Neural crest cell (in vitro differentiated cells): ENCODE results near the gene AARS1. TPM values are rescaled to one million over a fixed set of nuclear protein-coding genes. Genes with fewer than 3 reads are reported as not detected.
"Not testable (repeated sequence)": the region's sequence is repeated elsewhere in the genome, so short reads cannot be mapped to it uniquely, and the experiment has no call there.

ENCODE experiments used
- DNase-seq: peaks from one replicate; pipeline ENCODE4 v3.0.0; 2021; ENCODE audit warnings: low read depth, mixed read lengths, low spot score
- H3K27ac Mint-ChIP-seq: one replicate; pipeline ENCODE4 v1.8.0; 2021; ENCODE audit warnings: mild to moderate bottlenecking, mixed read lengths; ENCODE audit not compliant: unreplicated experiment
- H3K27me3 Mint-ChIP-seq: 2 replicates; pipeline ENCODE4 v1.8.0; 2021; ENCODE audit warnings: low read depth, mild to moderate bottlenecking, mixed read lengths
- H3K36me3 Mint-ChIP-seq: 2 replicates; pipeline ENCODE4 v1.8.0; 2021; ENCODE audit warnings: low read depth, mild to moderate bottlenecking, mixed read lengths
- H3K4me1 Mint-ChIP-seq: 2 replicates; pipeline ENCODE4 v1.8.0; 2021; ENCODE audit warnings: mixed read lengths
- H3K4me3 Mint-ChIP-seq: one replicate; pipeline ENCODE4 v1.8.0; 2021; ENCODE audit warnings: mild to moderate bottlenecking, mixed read lengths
- H3K9me3 Mint-ChIP-seq: 2 replicates; pipeline ENCODE4 v1.8.0; 2021; ENCODE audit warnings: mixed read lengths
- CTCF ChIP-seq: fragments of 200-600 bp; sonication (generic); conservative IDR thresholded peaks from 2 replicates; pipeline ENCODE4 v1.5.0; 2021; ENCODE audit warnings: antibody characterized with exemption, mild to moderate bottlenecking
- total RNA-seq: library from RNA; stranded (reverse); gene quantifications from 2 replicates; pipeline ENCODE4 v1.2.1, GENCODE V29; 2021

AARS1 gene
- total RNA-seq, 1 donor from 2014 or later, result 128 TPM

GRCh38 chr16:70324998-70325747, 35.9 kb upstream of the AARS1 start:
- H3K9me3 Mint-ChIP-seq, result no peaks in the 10 kb centered on the region
- no peak overlapping the region for H3K4me3 Mint-ChIP-seq
- no peak overlapping the region for H3K27ac Mint-ChIP-seq

GRCh38 chr16:70320121-70320520, 30.8 kb upstream of the AARS1 start:
- Mint-ChIP-seq H3K36me3 (no peaks in the 10 kb centered on the region), H3K27me3 (no peaks in the 10 kb centered on the region), H3K4me1 (no peaks in the 10 kb centered on the region), H3K4me3 (no peak overlapping the region), H3K9me3 (no peaks in the 10 kb centered on the region), H3K27ac (no peak overlapping the region)
- no peak for TF ChIP-seq CTCF
- no peak for DNase-seq

More at GRCh38 chr16:70324998-70325747, 35.9 kb upstream of the AARS1 start:
- Mint-ChIP-seq H3K4me1 (no peaks in the 10 kb centered on the region), H3K36me3 (peaks cover 3% of the 10 kb centered on the region), H3K27me3 (no peaks in the 10 kb centered on the region)
- no peak for TF ChIP-seq CTCF
- no peak for DNase-seq

GRCh38 chr16:70307726-70308125, 18.4 kb upstream of the AARS1 start:
- not testable (repeated sequence) for H3K4me3 Mint-ChIP-seq, H3K36me3 Mint-ChIP-seq, H3K4me1 Mint-ChIP-seq

GRCh38 chr16:70306880-70307279, 17.6 kb upstream of the AARS1 start:
- peaks cover 9% of the 10 kb centered on the region for H3K36me3 Mint-ChIP-seq
- H3K27me3 Mint-ChIP-seq, result no peaks in the 10 kb centered on the region
- peaks cover 3% of the 10 kb centered on the region for H3K9me3 Mint-ChIP-seq
- no peak for TF ChIP-seq CTCF
- no peak overlapping the region for H3K4me3 Mint-ChIP-seq
- H3K4me1 Mint-ChIP-seq, result peaks cover 5% of the 10 kb centered on the region
- DNase-seq, result no peak
- no peak overlapping the region for H3K27ac Mint-ChIP-seq

More at GRCh38 chr16:70307726-70308125, 18.4 kb upstream of the AARS1 start:
- not testable (repeated sequence) for H3K9me3 Mint-ChIP-seq, H3K27ac Mint-ChIP-seq, DNase-seq, H3K27me3 Mint-ChIP-seq

- Mint-ChIP-seq H3K4me1 (peaks cover 11% of the 10 kb centered on the region), H3K27ac (no peak overlapping the region), H3K9me3 (peaks cover 8% of the 10 kb centered on the region), H3K36me3 (peaks cover 19% of the 10 kb centered on the region), H3K4me3 (no peak overlapping the region), H3K27me3 (no peaks in the 10 kb centered on the region)
- no peak for DNase-seq
- no peak for TF ChIP-seq CTCF
Measured at GRCh38 chr16:70304892-70305448, 15.7 kb upstream of the AARS1 start.

- H3K27ac Mint-ChIP-seq, result peak overlapping the region; percentile 19
- peaks cover 26% of the 10 kb centered on the region for H3K36me3 Mint-ChIP-seq
- DNase-seq, result no peak
- H3K4me3 Mint-ChIP-seq, result no peak overlapping the region
- H3K4me1 Mint-ChIP-seq, result peaks cover 27% of the 10 kb centered on the region
- peaks cover 8% of the 10 kb centered on the region for H3K9me3 Mint-ChIP-seq
- no peak for TF ChIP-seq CTCF
- H3K27me3 Mint-ChIP-seq, result no peaks in the 10 kb centered on the region
Measured at GRCh38 chr16:70302745-70303144, 13.4 kb upstream of the AARS1 start.
